ENCODE results near the gene AKAP13. TPM values are rescaled to one million over a fixed set of nuclear protein-coding genes. Genes with fewer than 3 reads are reported as not detected.
A peak's percentile ranks its signal among the peaks of the same experiment; 100 is the strongest.

Gene AKAP13
- total RNA-seq, 4 donors from 2014 or later, result 57.3 to 178 (median 81.5) TPM

DNA sequence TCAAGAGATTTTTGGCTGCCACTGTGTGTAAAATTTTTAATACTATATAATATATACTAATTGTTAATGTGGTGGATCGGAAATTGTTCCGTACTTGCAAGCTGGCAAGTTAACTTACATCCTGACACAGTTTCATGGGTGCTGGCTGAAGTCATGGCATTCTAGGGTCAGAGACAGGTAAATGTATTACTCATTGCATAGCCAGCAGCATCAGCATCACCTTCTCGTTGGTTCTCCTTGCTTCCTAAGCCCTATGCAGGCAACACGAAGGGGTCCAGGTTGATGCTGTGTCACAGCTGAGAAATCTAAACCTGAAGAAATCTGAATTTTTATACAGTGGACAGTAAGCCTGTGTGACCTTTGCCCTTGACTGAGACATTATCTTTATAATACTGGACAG, 251.6 kb downstream of the AKAP13 start:
- intact Hi-C loops (cut with DNase I), result no loop called here
- Histone ChIP-seq H3K4me3 (no peak overlapping the region), H3K27ac (peak overlapping the region in 1 of 4 donors; percentile 51), H3K9me3 (no peaks in the 10 kb centered on the region), H3K27me3 (no peaks in the 10 kb centered on the region), H3K36me3 (peaks cover 0 to 8% (median 0%) of the 10 kb centered on the region in 3 donors), H3K4me1 (peaks cover 0 to 65% (median 21%) of the 10 kb centered on the region in 3 donors)
- TF ChIP-seq, protein P1, sequence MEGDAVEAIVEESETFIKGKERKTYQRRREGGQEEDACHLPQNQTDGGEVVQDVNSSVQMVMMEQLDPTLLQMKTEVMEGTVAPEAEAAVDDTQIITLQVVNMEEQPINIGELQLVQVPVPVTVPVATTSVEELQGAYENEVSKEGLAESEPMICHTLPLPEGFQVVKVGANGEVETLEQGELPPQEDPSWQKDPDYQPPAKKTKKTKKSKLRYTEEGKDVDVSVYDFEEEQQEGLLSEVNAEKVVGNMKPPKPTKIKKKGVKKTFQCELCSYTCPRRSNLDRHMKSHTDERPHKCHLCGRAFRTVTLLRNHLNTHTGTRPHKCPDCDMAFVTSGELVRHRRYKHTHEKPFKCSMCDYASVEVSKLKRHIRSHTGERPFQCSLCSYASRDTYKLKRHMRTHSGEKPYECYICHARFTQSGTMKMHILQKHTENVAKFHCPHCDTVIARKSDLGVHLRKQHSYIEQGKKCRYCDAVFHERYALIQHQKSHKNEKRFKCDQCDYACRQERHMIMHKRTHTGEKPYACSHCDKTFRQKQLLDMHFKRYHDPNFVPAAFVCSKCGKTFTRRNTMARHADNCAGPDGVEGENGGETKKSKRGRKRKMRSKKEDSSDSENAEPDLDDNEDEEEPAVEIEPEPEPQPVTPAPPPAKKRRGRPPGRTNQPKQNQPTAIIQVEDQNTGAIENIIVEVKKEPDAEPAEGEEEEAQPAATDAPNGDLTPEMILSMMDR (IDR thresholded peaks at IDR 0.05), result no peak
- TF ChIP-seq POLR2A (IDR thresholded peaks at IDR 0.05), result no peak
- WGBS, 2 donors, result 73 to 82% methylated on average over 4 of the region's 4 CpGs
- DNase-seq, result no peak

DNA sequence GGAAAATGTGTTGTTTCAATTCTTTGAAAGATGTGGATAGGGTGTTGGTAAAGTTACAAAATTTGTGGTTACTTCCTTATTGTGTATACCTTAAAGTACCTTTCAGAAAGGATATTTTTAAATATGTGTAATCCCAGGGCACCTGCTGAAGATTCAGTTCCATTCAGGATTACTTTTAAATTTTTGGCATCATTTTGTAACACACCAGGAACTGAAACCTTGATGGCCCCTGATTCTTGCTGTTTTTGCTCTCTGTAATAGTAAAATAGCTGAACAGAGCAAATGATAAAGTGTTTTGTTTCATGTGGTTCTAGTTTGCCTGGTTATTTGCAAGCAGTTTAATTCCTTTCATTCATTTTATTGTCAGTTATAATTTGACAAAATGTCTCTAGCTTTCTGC, 253.5 kb downstream of the AKAP13 start:
- DNase-seq, result no peak
- no peak overlapping the region for H3K4me3 ChIP-seq
- peaks cover 0 to 8% (median 0%) of the 10 kb centered on the region in 3 donors for H3K36me3 ChIP-seq
- no peak for TF ChIP-seq POLR2A (IDR thresholded peaks at IDR 0.05)
- TF ChIP-seq, protein P1 (IDR thresholded peaks at IDR 0.05), result no peak
- no peaks in the 10 kb centered on the region for H3K9me3 ChIP-seq
- no peak overlapping the region for H3K27ac ChIP-seq
- no peaks in the 10 kb centered on the region for H3K27me3 ChIP-seq
- intact Hi-C loops (cut with DNase I), result no loop called here
- peaks cover 0 to 53% (median 17%) of the 10 kb centered on the region in 3 donors for H3K4me1 ChIP-seq

DNA sequence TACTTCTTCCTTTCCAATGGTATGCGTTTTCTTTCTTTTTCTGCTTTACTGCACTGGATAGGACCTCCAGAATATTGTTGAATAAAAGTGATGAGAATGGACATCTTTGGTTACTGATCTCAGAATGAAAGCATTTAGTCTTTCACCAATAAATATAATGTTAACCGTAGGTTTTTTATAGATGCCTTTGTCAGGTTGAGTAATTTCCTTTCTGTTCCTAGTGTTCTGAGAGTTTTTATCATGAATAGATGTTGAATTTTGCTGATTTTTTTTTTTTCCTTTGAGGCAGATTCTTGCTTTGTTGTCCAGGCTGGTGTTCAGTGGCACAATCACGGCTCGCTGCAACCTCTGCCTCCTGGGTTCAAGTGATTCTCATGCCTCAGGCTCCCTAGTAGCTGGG, 255.9 kb downstream of the AKAP13 start:
- 83 to 84% methylated on average over 2 to 4 of the region's 4 CpGs for WGBS, 2 donors
- H3K27me3 ChIP-seq, result no peaks in the 10 kb centered on the region
- no peaks in the 10 kb centered on the region for H3K9me3 ChIP-seq
- TF ChIP-seq POLR2A (IDR thresholded peaks at IDR 0.05), result no peak
- TF ChIP-seq, protein P1 (IDR thresholded peaks at IDR 0.05), result no peak
- peaks cover 10 to 55% (median 19%) of the 10 kb centered on the region in 3 donors for H3K4me1 ChIP-seq
- H3K4me3 ChIP-seq, result no peak overlapping the region
- intact Hi-C loops (cut with DNase I), result no loop called here
- no peak for DNase-seq
- H3K27ac ChIP-seq, result no peak overlapping the region
- peaks cover 0 to 28% (median 0%) of the 10 kb centered on the region in 3 donors for H3K36me3 ChIP-seq

DNA sequence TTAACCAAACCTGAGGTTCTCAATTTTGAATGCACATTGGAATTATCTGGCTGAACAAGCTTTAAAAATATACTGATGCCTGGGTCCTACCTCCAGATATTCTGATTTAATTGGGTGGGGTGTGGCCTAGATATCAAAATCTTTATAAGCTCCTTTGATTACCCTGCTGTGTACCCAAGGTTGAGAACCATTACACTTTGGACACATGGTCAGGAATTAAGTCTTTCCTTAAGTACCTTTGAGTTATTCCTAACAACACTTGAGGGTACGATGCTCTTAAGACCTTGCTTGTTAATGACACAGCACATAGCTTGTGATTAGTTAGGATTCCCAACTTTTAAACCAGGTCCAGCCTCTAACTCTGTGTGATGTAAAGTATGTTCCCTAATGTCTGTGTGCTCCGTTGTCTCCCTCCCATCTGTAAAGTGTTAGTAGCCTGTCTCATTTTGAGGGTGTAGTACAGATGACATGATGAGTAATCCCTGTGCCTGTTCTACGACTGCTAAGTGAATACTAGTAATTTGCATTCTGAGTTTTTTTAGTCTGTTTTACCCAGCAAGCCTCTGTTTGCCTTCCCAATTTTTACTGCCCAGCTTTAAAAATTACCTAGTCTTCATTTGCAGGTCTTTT, 259.5 kb downstream of the AKAP13 start:
- Histone ChIP-seq H3K27me3 (no peaks in the 10 kb centered on the region), H3K4me3 (no peak overlapping the region), H3K36me3 (peaks cover 0 to 40% (median 0%) of the 10 kb centered on the region in 3 donors), H3K4me1 (peaks cover 10 to 55% (median 35%) of the 10 kb centered on the region in 3 donors), H3K27ac (peak overlapping the region in 2 of 4 donors; percentile 5 to 21), H3K9me3 (no peaks in the 10 kb centered on the region)
- no peak for DNase-seq
- WGBS, 2 donors, result 53 to 58% methylated on average over 3 of the region's 3 CpGs
- TF ChIP-seq, protein P1 (IDR thresholded peaks at IDR 0.05), result no peak
- intact Hi-C loops (cut with DNase I), result no loop called here

DNA sequence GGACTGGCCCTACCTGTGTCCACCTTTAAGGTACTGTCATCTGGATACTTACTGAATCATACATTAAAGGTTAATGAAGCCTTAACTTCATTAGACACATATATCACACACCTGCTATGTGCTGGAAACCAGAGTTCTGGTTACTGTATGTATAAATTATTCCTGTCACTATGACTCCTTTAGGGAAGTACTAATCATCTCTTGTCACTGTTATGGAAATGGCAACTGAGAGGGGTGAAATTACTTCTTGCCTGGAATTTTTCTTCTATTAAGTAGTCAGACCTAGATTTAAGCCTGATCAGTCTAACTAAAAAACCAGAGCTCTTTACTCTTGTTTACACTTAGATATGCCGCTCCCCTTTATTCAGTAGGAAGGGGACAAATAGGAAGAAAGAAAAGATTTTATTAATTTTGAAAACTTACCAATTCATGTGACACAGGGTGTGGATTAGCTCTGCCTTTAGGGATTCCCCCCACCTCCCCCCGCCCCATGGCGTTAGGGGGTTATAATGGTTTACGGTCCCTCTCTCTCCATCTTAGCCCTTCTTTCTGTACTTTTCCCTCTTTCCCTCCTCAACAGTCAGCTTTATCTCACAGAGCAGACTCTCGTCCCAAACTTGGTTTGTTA, 261.8 kb downstream of the AKAP13 start:
- WGBS, 2 donors, result 61 to 73% methylated on average over 5 of the region's 5 CpGs
- intact Hi-C loops (cut with DNase I), result no loop called here
- H3K4me3 ChIP-seq, result peak overlapping the region in 3 of 4 donors; percentile 9 to 37 (median 17)
- TF ChIP-seq, protein P1 (IDR thresholded peaks at IDR 0.05), result no peak
- TF ChIP-seq POLR2A (IDR thresholded peaks at IDR 0.05), result no peak
- no peaks in the 10 kb centered on the region for H3K27me3 ChIP-seq
- H3K9me3 ChIP-seq, result no peaks in the 10 kb centered on the region
- peaks cover 0 to 61% (median 6%) of the 10 kb centered on the region in 3 donors for H3K36me3 ChIP-seq
- H3K27ac ChIP-seq, result peak overlapping the region; percentile 71 to 89 (median 87)
- peaks cover 10 to 53% (median 31%) of the 10 kb centered on the region in 3 donors for H3K4me1 ChIP-seq
- no peak for DNase-seq

Measured in esophagus squamous epithelium (tissue), 5 donors.